Neutrophil (primary cell): ENCODE measurements around the gene EDEM1.
A peak's percentile ranks its signal among the peaks of the same experiment; 100 is the strongest.

Source experiments
- H3K27ac ChIP-seq: fragments of 200-600 bp; sonication (generic); 2 replicates; pipeline ENCODE4 v1.5.1; 2016; ENCODE audit warnings: mild to moderate bottlenecking, moderate library complexity
- H3K27me3 ChIP-seq: fragments of 200-600 bp; sonication (generic); 2 replicates; pipeline ENCODE4 v1.6.0; 2016; ENCODE audit warnings: mild to moderate bottlenecking
- H3K36me3 ChIP-seq: fragments of 200-600 bp; sonication (generic); 2 replicates; pipeline ENCODE4 v1.5.1; 2017
- H3K4me1 ChIP-seq, 2 experiments: fragments of 200-600 bp in 1 of 2; sonication (generic) in 1 of 2; 1 replicate in 1 of 2; 2 replicates in 1 of 2; pipeline versions ENCODE4 v1.5.1 to v1.6.1; 2013 to 2016; ENCODE audit warnings: low read depth in 1 of 2, low read length in 1 of 2, mild to moderate bottlenecking in 1 of 2, moderate library complexity in 1 of 2; ENCODE audit not compliant: control insufficient read depth in 1 of 2, insufficient read depth in 1 of 2
- H3K4me3 ChIP-seq, 2 experiments: fragments of 200-600 bp in 1 of 2; sonication (generic) in 1 of 2; 1 replicate in 1 of 2; 2 replicates in 1 of 2; pipeline ENCODE4 v1.5.1; 2013 to 2016; ENCODE audit warnings: low read depth in 1 of 2, low read length in 1 of 2, mild to moderate bottlenecking in 1 of 2, moderate library complexity in 1 of 2
- H3K9me3 ChIP-seq: fragments of 200-600 bp; sonication (generic); 2 replicates; pipeline ENCODE4 v1.5.1; 2016
- CTCF ChIP-seq: fragments of 200-600 bp; sonication (generic); IDR thresholded peaks from 2 replicates; pipeline ENCODE4 v1.5.1; 2016; ENCODE audit warnings: antibody characterized with exemption

EDEM1 gene

GRCh38 chr3:5210926-5211325 lies 23.4 kb downstream of the EDEM1 start:
- no peak for TF ChIP-seq CTCF
- Histone ChIP-seq H3K4me1 (no peaks in the 10 kb centered on the region), H3K9me3 (no peaks in the 10 kb centered on the region), H3K27me3 (no peaks in the 10 kb centered on the region), H3K4me3 (no peak overlapping the region), H3K27ac (no peak overlapping the region), H3K36me3 (peaks cover 100% of the 10 kb centered on the region)

- Histone ChIP-seq H3K4me3 (no peak overlapping the region), H3K27ac (peak overlapping the region; percentile 4), H3K4me1 (no peaks in the 10 kb centered on the region), H3K27me3 (no peaks in the 10 kb centered on the region), H3K36me3 (peaks cover 100% of the 10 kb centered on the region), H3K9me3 (no peaks in the 10 kb centered on the region)
- TF ChIP-seq CTCF = no peak
Observed at GRCh38 chr3:5212628-5213573, 25.4 kb downstream of the EDEM1 start.

- H3K4me1 ChIP-seq = no peaks in the 10 kb centered on the region
- no peak for TF ChIP-seq CTCF
- H3K4me3 ChIP-seq = no peak overlapping the region
- peaks cover 100% of the 10 kb centered on the region for H3K36me3 ChIP-seq
- no peaks in the 10 kb centered on the region for H3K9me3 ChIP-seq
- no peaks in the 10 kb centered on the region for H3K27me3 ChIP-seq
- H3K27ac ChIP-seq = no peak overlapping the region
Observed at GRCh38 chr3:5213574-5213966, 26.1 kb downstream of the EDEM1 start.

GRCh38 chr3:5214352-5214751 lies 26.8 kb downstream of the EDEM1 start:
- Histone ChIP-seq H3K4me1 (peaks cover 0 to 5% of the 10 kb centered on the region in 2 experiments), H3K36me3 (peaks cover 100% of the 10 kb centered on the region), H3K9me3 (no peaks in the 10 kb centered on the region), H3K4me3 (no peak overlapping the region), H3K27me3 (no peaks in the 10 kb centered on the region), H3K27ac (no peak overlapping the region)
- TF ChIP-seq CTCF = no peak

GRCh38 chr3:5217824-5218595 lies 30.5 kb downstream of the EDEM1 start:
- H3K27me3 ChIP-seq = no peaks in the 10 kb centered on the region
- H3K27ac ChIP-seq = peak overlapping the region; percentile 55
- no peaks in the 10 kb centered on the region for H3K9me3 ChIP-seq
- H3K4me3 ChIP-seq = no peak overlapping the region
- no peak for TF ChIP-seq CTCF
- H3K36me3 ChIP-seq = peaks cover 96% of the 10 kb centered on the region
- peaks cover 0 to 5% of the 10 kb centered on the region in 2 experiments for H3K4me1 ChIP-seq
